Measurements from ENCODE around the gene WDR45B. TPM values are rescaled to one million over a fixed set of nuclear protein-coding genes. Genes with fewer than 3 reads are reported as not detected.
A peak's percentile ranks its signal among the peaks of the same experiment; 100 is the strongest.

WDR45B gene
- total and polyA plus RNA-seq, 5 experiments from 2014 or later = 22.5 to 75.0 (median 32.6) TPM

GRCh38 chr17:82632451-82632850, 15.8 kb downstream of the WDR45B start:
- ATAC-seq = no peak
- POLR2A ChIA-PET = no interaction called here
- H3K4me1 Mint-ChIP-seq = peaks cover 19 to 35% (median 27%) of the 10 kb centered on the region in 4 donors
- DNase-seq = no peak
- H3K9me3 Mint-ChIP-seq = peaks cover 0 to 8% (median 0%) of the 10 kb centered on the region in 9 donors
- peaks cover 10 to 68% (median 20%) of the 10 kb centered on the region in 3 donors for H3K36me3 Mint-ChIP-seq
- no peaks in the 10 kb centered on the region for H3K27me3 Mint-ChIP-seq
- H3K4me3 Mint-ChIP-seq = no peak overlapping the region
- H3K27ac Mint-ChIP-seq = peak overlapping the region in 1 of 10 donors; percentile 64

GRCh38 chr17:82631544-82631943, 16.7 kb downstream of the WDR45B start:
- H3K4me1 Mint-ChIP-seq = peaks cover 12 to 29% (median 21%) of the 10 kb centered on the region in 4 donors
- no peaks in the 10 kb centered on the region for H3K27me3 Mint-ChIP-seq
- POLR2A ChIA-PET = no interaction called here
- no peak overlapping the region for H3K27ac Mint-ChIP-seq
- peaks cover 2 to 68% (median 11%) of the 10 kb centered on the region in 3 donors for H3K36me3 Mint-ChIP-seq
- peaks cover 0 to 4% (median 0%) of the 10 kb centered on the region in 9 donors for H3K9me3 Mint-ChIP-seq
- ATAC-seq (no peak), DNase-seq (no peak)
- H3K4me3 Mint-ChIP-seq = no peak overlapping the region

- POLR2A ChIA-PET = no interaction called here
- Mint-ChIP-seq H3K4me3 (no peak overlapping the region), H3K36me3 (peaks cover 0 to 73% (median 7%) of the 10 kb centered on the region in 3 donors), H3K27me3 (no peaks in the 10 kb centered on the region), H3K9me3 (no peaks in the 10 kb centered on the region), H3K27ac (peak overlapping the region in 1 of 10 donors; percentile 10), H3K4me1 (peaks cover 7 to 25% (median 18%) of the 10 kb centered on the region in 4 donors)
- ATAC-seq (no peak), DNase-seq (no peak)
Observed at GRCh38 chr17:82630212-82630611, 18.0 kb downstream of the WDR45B start.

- Mint-ChIP-seq H3K4me1 (peaks cover 3 to 23% (median 17%) of the 10 kb centered on the region in 4 donors), H3K4me3 (no peak overlapping the region), H3K9me3 (no peaks in the 10 kb centered on the region), H3K27ac (peak overlapping the region in 2 of 10 donors; percentile 46 to 49), H3K27me3 (no peaks in the 10 kb centered on the region), H3K36me3 (peaks cover 0 to 77% (median 7%) of the 10 kb centered on the region in 3 donors)
- no peak for ATAC-seq
- no peak for DNase-seq
- POLR2A ChIA-PET = no interaction called here
Observed at GRCh38 chr17:82629748-82630147, 18.5 kb downstream of the WDR45B start.

GRCh38 chr17:82627405-82627804, 20.8 kb downstream of the WDR45B start:
- POLR2A ChIA-PET = no interaction called here
- no peaks in the 10 kb centered on the region for H3K27me3 Mint-ChIP-seq
- H3K27ac Mint-ChIP-seq = no peak overlapping the region
- ATAC-seq (no peak), DNase-seq (no peak)
- H3K9me3 Mint-ChIP-seq = no peaks in the 10 kb centered on the region
- peaks cover 0 to 82% (median 5%) of the 10 kb centered on the region in 3 donors for H3K36me3 Mint-ChIP-seq
- peaks cover 0 to 16% (median 11%) of the 10 kb centered on the region in 4 donors for H3K4me1 Mint-ChIP-seq
- no peak overlapping the region for H3K4me3 Mint-ChIP-seq

GRCh38 chr17:82623707-82624106, 24.5 kb downstream of the WDR45B start:
- Mint-ChIP-seq H3K4me1 (peaks cover 0 to 8% (median 6%) of the 10 kb centered on the region in 4 donors), H3K27ac (peak overlapping the region in 2 of 10 donors; percentile 25 to 38), H3K4me3 (no peak overlapping the region), H3K36me3 (peaks cover 0 to 96% (median 12%) of the 10 kb centered on the region in 3 donors), H3K9me3 (no peaks in the 10 kb centered on the region), H3K27me3 (no peaks in the 10 kb centered on the region)
- ATAC-seq (no peak), DNase-seq (no peak)
- POLR2A ChIA-PET = interaction anchor here (0.7 kb wide), 1 partner anchor 32 kb away, joined by 3 read pairs; no protein-coding TSS in a partner anchor

GRCh38 chr17:82619641-82620040, 28.6 kb downstream of the WDR45B start:
- Mint-ChIP-seq H3K27me3 (no peaks in the 10 kb centered on the region), H3K36me3 (peaks cover 0 to 97% (median 24%) of the 10 kb centered on the region in 3 donors), H3K27ac (peak overlapping the region in 1 of 10 donors; percentile 38), H3K4me1 (peaks cover 0 to 5% (median 2%) of the 10 kb centered on the region in 4 donors), H3K9me3 (no peaks in the 10 kb centered on the region), H3K4me3 (no peak overlapping the region)
- ATAC-seq (no peak), DNase-seq (no peak)
- POLR2A ChIA-PET = no interaction called here

GRCh38 chr17:82619211-82619610, 29.0 kb downstream of the WDR45B start:
- H3K4me3 Mint-ChIP-seq = no peak overlapping the region
- no peaks in the 10 kb centered on the region for H3K27me3 Mint-ChIP-seq
- POLR2A ChIA-PET = no interaction called here
- H3K9me3 Mint-ChIP-seq = no peaks in the 10 kb centered on the region
- H3K27ac Mint-ChIP-seq = peak overlapping the region in 1 of 10 donors; percentile 65
- H3K36me3 Mint-ChIP-seq = peaks cover 0 to 96% (median 27%) of the 10 kb centered on the region in 3 donors
- H3K4me1 Mint-ChIP-seq = peaks cover 0 to 5% (median 2%) of the 10 kb centered on the region in 4 donors
- ATAC-seq = no peak
- no peak for DNase-seq

- POLR2A ChIA-PET = interaction anchor here (0.5 kb wide), 1 partner anchor 25 kb away, joined by 5 read pairs; no protein-coding TSS in a partner anchor
- peaks cover 0 to 4% (median 2%) of the 10 kb centered on the region in 4 donors for H3K4me1 Mint-ChIP-seq
- no peaks in the 10 kb centered on the region for H3K9me3 Mint-ChIP-seq
- peak overlapping the region in 1 of 10 donors; percentile 1 for H3K27ac Mint-ChIP-seq
- H3K36me3 Mint-ChIP-seq = peaks cover 0 to 86% (median 27%) of the 10 kb centered on the region in 3 donors
- DNase-seq = no peak
- no peak overlapping the region for H3K4me3 Mint-ChIP-seq
- no peak for ATAC-seq
- no peaks in the 10 kb centered on the region for H3K27me3 Mint-ChIP-seq
Observed at GRCh38 chr17:82616021-82616711, 32.1 kb downstream of the WDR45B start.

- H3K27ac Mint-ChIP-seq = peak overlapping the region in 1 of 10 donors; percentile 81
- H3K36me3 Mint-ChIP-seq = peaks cover 0 to 81% (median 24%) of the 10 kb centered on the region in 3 donors
- POLR2A ChIA-PET = interaction anchor here (0.5 kb wide), 1 partner anchor 26 kb away, joined by 5 read pairs; no protein-coding TSS in a partner anchor
- no peaks in the 10 kb centered on the region for H3K27me3 Mint-ChIP-seq
- peaks cover 0 to 4% (median 2%) of the 10 kb centered on the region in 4 donors for H3K4me1 Mint-ChIP-seq
- ATAC-seq (no peak), DNase-seq (no peak)
- no peaks in the 10 kb centered on the region for H3K9me3 Mint-ChIP-seq
- H3K4me3 Mint-ChIP-seq = no peak overlapping the region
Observed at GRCh38 chr17:82615084-82616020, 32.9 kb downstream of the WDR45B start.

GRCh38 chr17:82614095-82614631, 34.1 kb downstream of the WDR45B start:
- H3K27me3 Mint-ChIP-seq = no peaks in the 10 kb centered on the region
- H3K9me3 Mint-ChIP-seq = no peaks in the 10 kb centered on the region
- POLR2A ChIA-PET = no interaction called here
- DNase-seq (no peak), ATAC-seq (no peak)
- no peak overlapping the region for H3K4me3 Mint-ChIP-seq
- peaks cover 0 to 81% (median 20%) of the 10 kb centered on the region in 3 donors for H3K36me3 Mint-ChIP-seq
- H3K4me1 Mint-ChIP-seq = peaks cover 0 to 3% (median under 1%) of the 10 kb centered on the region in 4 donors
- H3K27ac Mint-ChIP-seq = no peak overlapping the region

- POLR2A ChIA-PET = no interaction called here
- no peak for ATAC-seq
- Mint-ChIP-seq H3K4me3 (no peak overlapping the region), H3K4me1 (peaks cover 0 to 4% (median 0%) of the 10 kb centered on the region in 4 donors), H3K27ac (peak overlapping the region in 1 of 10 donors; percentile 28), H3K36me3 (peaks cover 0 to 79% (median 13%) of the 10 kb centered on the region in 3 donors), H3K27me3 (no peaks in the 10 kb centered on the region), H3K9me3 (no peaks in the 10 kb centered on the region)
- DNase-seq = no peak
Observed at GRCh38 chr17:82613283-82614094, 34.8 kb downstream of the WDR45B start.

Data from naive thymus-derived CD8-positive, alpha-beta T cell (primary cell).